ENCODE data around the gene DZIP3. TPM values are rescaled to one million over a fixed set of nuclear protein-coding genes. Genes with fewer than 3 reads are reported as not detected.

The DZIP3 gene
- total RNA-seq, 1 experiment from 2014 or later, result 22.1 TPM

- H3K14ac ChIP-seq (ENCODE audit: insufficient read depth, low read length), result no peak overlapping the region
- no peak overlapping the region for H3K27ac ChIP-seq (ENCODE audit: insufficient read length, low read depth, low read length)
- no CpG with 5 or more reads among the region's 1 CpG for WGBS (ENCODE audit: extremely low coverage, insufficient read length, low lambda C conversion rate)
- no peak overlapping the region for H3K9ac ChIP-seq (ENCODE audit: extremely low read depth, insufficient read length, low read length)
- H2BK15ac ChIP-seq (ENCODE audit: low read depth, low read length), result no peak overlapping the region
- Mint-ChIP-seq H3K27me3 (ENCODE audit: low read depth) (no peaks in the 10 kb centered on the region), H3K36me3 (ENCODE audit: insufficient read depth in 1 of 3, low read depth in 3 of 3) (peaks cover 16 to 34% (median 32%) of the 10 kb centered on the region in 3 experiments), H3K9me3 (peaks cover 0 to 2% of the 10 kb centered on the region in 2 experiments; a peak in 2 of 5 replicates), H3K27ac (no peak overlapping the region), H3K4me3 (no peak overlapping the region), H3K4me1 (peaks cover 0 to 3% of the 10 kb centered on the region in 2 experiments; a peak in 1 of 4 replicates)
- H3K9me3 ChIP-seq (ENCODE audit: control insufficient read depth, low read depth, low read length), result no peaks in the 10 kb centered on the region
- no peak overlapping the region for H2AK5ac ChIP-seq (ENCODE audit: insufficient read length, low read length)
- H2BK12ac ChIP-seq (ENCODE audit: insufficient read length, low read depth, low read length), result no peak overlapping the region
- H4K91ac ChIP-seq (ENCODE audit: insufficient read length, low read depth, low read length), result no peak overlapping the region
- no peak overlapping the region for H3K4ac ChIP-seq (ENCODE audit: low read depth, low read length)
- no peak overlapping the region for H3K18ac ChIP-seq (ENCODE audit: insufficient read length, low read depth, low read length)
- H4K5ac ChIP-seq (ENCODE audit: insufficient read length, low read depth, low read length), result no peak overlapping the region
- no peaks in the 10 kb centered on the region for H3K23me2 ChIP-seq (ENCODE audit: insufficient read length, low read depth, low read length, poor library complexity, severe bottlenecking)
- H4K20me1 ChIP-seq (ENCODE audit: control insufficient read depth, insufficient read depth, insufficient read length), result no peaks in the 10 kb centered on the region
- no peak overlapping the region for H2BK5ac ChIP-seq (ENCODE audit: insufficient read length, low read length)
- no peak overlapping the region for H2BK120ac ChIP-seq (ENCODE audit: low read depth, low read length, poor library complexity, severe bottlenecking)
- H2AFZ ChIP-seq (ENCODE audit: low read length), result no peak overlapping the region
- no peak overlapping the region for H2BK20ac ChIP-seq (ENCODE audit: low read depth, low read length, poor library complexity, severe bottlenecking)
- no peak overlapping the region for H3K4me2 ChIP-seq (ENCODE audit: insufficient read depth, insufficient read length, low read length)
- TF ChIP-seq, protein P1, sequence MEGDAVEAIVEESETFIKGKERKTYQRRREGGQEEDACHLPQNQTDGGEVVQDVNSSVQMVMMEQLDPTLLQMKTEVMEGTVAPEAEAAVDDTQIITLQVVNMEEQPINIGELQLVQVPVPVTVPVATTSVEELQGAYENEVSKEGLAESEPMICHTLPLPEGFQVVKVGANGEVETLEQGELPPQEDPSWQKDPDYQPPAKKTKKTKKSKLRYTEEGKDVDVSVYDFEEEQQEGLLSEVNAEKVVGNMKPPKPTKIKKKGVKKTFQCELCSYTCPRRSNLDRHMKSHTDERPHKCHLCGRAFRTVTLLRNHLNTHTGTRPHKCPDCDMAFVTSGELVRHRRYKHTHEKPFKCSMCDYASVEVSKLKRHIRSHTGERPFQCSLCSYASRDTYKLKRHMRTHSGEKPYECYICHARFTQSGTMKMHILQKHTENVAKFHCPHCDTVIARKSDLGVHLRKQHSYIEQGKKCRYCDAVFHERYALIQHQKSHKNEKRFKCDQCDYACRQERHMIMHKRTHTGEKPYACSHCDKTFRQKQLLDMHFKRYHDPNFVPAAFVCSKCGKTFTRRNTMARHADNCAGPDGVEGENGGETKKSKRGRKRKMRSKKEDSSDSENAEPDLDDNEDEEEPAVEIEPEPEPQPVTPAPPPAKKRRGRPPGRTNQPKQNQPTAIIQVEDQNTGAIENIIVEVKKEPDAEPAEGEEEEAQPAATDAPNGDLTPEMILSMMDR (conservative IDR thresholded peaks at IDR 0.05), result no peak
- no peaks in the 10 kb centered on the region for H3K4me1 ChIP-seq (ENCODE audit: insufficient read depth, low read length)
- H4K8ac ChIP-seq (replicated peaks; ENCODE audit: insufficient read length, low read depth, low read length), result no peak overlapping the region
- H3T11ph ChIP-seq (ENCODE audit: low read length), result no peak overlapping the region
- H3K27me3 ChIP-seq (ENCODE audit: insufficient read depth, low read length), result no peaks in the 10 kb centered on the region
- H3K79me1 ChIP-seq (ENCODE audit: insufficient read depth, low read depth, low read length, poor library complexity, severe bottlenecking), result no peaks in the 10 kb centered on the region
- H3K23ac ChIP-seq (ENCODE audit: insufficient read length, low read depth, low read length), result no peak overlapping the region
- no peak overlapping the region for H3K56ac ChIP-seq (ENCODE audit: insufficient read length, low read depth, low read length)
- no peak for DNase-seq
- no peaks in the 10 kb centered on the region for H3K79me2 ChIP-seq (ENCODE audit: insufficient read depth, low read length)
Measured at GRCh38 chr3:108546247-108546646, 43.3 kb upstream of the DZIP3 start.

Data from H9 (cell line).